ENCODE measurements around the gene PLD2.

The PLD2 gene

DNA sequence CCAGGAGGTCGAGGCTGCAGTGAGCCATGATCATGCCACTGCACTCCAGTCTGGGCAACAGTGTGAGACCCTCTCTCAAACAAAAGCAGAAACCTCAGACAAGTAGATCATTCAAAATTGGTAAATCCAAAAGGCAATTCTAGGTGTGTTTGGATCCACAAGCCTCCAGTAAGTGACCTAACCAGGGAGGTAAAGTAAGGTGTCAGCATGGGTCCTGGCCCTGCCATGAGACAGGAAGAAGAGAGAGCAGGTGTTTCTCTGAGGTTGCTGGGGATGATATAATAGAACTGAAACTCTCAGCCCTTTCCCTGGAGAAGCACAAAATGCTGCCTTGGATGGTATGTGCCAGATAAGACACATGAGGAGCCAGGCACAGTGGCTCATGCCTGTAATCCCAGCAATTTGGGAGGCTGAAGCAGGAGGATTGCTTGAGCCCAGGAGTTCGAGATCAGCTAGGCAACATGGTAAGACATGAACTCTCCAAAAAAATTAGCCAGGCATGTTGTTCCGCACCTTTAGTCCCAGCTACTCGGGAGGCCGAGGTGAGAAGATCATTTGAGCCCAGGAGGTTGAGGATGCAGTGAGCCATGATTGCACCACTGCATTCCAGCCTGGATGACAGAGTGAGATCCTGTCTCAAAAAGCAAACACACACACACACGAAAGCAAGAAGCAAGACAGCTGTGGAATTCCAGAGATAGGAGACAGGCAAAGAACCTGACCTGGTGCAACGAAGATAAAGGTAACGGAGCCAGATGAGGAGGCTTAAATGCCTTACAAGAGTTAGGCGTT lies 28.8 kb upstream of the PLD2 start:
- H3K9ac ChIP-seq (ENCODE audit: low read length in 5 of 5) = no peak overlapping the region
- H3K27me3 ChIP-seq (ENCODE audit: control insufficient read depth in 5 of 5, insufficient read depth in 4 of 5, low read length in 5 of 5) = peaks cover 6 to 16% (median 10%) of the 10 kb centered on the region in 5 donors
- H3K36me3 ChIP-seq (ENCODE audit: control insufficient read depth in 5 of 5, insufficient read depth in 5 of 5, low read length in 5 of 5) = no peaks in the 10 kb centered on the region
- no peak overlapping the region for H3K27ac ChIP-seq (ENCODE audit: low read depth, low read length)
- H3K9me3 ChIP-seq (ENCODE audit: control insufficient read depth in 5 of 5, low read length in 5 of 5) = no peaks in the 10 kb centered on the region
- no peak overlapping the region for H3K4me3 ChIP-seq (ENCODE audit: low read depth in 1 of 5, low read length in 5 of 5)
- peaks cover 0 to 4% (median 0%) of the 10 kb centered on the region in 5 donors for H3K4me1 ChIP-seq (ENCODE audit: control insufficient read depth in 5 of 5, insufficient read depth in 5 of 5, low read length in 5 of 5)

DNA sequence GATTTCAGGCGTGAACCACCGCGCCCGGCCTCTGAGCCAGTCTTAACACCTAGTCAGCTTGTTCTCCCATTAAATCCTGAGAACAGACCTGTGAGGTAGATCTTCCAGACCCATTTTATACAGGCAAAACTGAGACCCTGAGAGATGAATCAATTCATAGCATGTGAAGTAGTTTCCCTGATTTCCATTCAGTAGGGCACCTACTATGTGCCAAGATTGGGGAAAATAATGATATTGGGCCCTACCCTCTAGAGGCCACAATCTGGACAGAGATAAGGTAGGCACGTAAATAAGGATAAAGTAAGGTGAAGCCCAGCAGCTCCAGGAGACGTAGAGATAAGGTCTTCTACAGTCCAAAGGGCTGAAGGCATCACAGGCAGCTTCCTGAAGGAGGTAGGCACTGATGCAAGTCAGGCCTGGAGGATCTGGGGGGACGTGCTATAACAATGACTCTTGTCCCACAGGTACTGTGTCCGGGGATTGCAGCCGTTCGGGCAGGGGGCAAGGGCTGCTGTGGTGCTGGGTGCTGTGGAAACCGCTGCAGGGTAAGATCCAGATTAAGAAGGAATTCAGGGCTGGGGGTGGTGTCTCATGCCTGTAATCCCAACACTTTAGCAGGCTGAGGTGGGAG lies 26.5 kb upstream of the PLD2 start:
- Histone ChIP-seq H3K9ac (ENCODE audit: low read length in 5 of 5) (no peak overlapping the region), H3K4me1 (ENCODE audit: control insufficient read depth in 5 of 5, insufficient read depth in 5 of 5, low read length in 5 of 5) (peaks cover 0 to 9% (median 4%) of the 10 kb centered on the region in 5 donors), H3K9me3 (ENCODE audit: control insufficient read depth in 5 of 5, low read length in 5 of 5) (no peaks in the 10 kb centered on the region), H3K4me3 (ENCODE audit: low read depth in 1 of 5, low read length in 5 of 5) (no peak overlapping the region), H3K27me3 (ENCODE audit: control insufficient read depth in 5 of 5, insufficient read depth in 4 of 5, low read length in 5 of 5) (peaks cover 10 to 26% (median 17%) of the 10 kb centered on the region in 5 donors), H3K27ac (ENCODE audit: low read depth, low read length) (no peak overlapping the region), H3K36me3 (ENCODE audit: control insufficient read depth in 5 of 5, insufficient read depth in 5 of 5, low read length in 5 of 5) (no peaks in the 10 kb centered on the region)

DNA sequence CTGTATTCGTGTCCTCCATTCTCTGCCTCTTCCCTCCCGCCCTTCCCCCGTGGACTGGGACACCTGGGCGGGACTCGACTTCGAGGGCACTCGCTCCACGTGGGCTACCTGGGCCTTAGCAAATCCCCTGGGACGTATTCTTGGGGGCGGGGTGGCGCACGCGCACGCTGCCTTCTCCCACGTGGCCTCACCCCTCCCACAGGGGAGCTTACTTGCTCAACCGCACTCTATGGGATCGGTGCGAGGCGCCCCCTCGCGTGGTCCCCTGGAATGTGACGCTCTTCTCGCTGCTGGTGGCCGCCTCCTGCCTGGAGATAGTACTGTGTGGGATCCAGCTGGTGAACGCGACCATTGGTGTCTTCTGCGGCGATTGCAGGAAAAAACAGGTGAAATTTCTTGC lies 24.3 kb upstream of the PLD2 start:
- Histone ChIP-seq H3K4me1 (ENCODE audit: control insufficient read depth in 5 of 5, insufficient read depth in 5 of 5, low read length in 5 of 5) (peaks cover 2 to 31% (median 25%) of the 10 kb centered on the region in 5 donors), H3K27ac (ENCODE audit: low read depth, low read length) (no peak overlapping the region), H3K9ac (ENCODE audit: low read length in 5 of 5) (no peak overlapping the region), H3K9me3 (ENCODE audit: control insufficient read depth in 5 of 5, low read length in 5 of 5) (no peaks in the 10 kb centered on the region), H3K27me3 (ENCODE audit: control insufficient read depth in 5 of 5, insufficient read depth in 4 of 5, low read length in 5 of 5) (peaks cover 19 to 36% (median 21%) of the 10 kb centered on the region in 5 donors), H3K36me3 (ENCODE audit: control insufficient read depth in 5 of 5, insufficient read depth in 5 of 5, low read length in 5 of 5) (no peaks in the 10 kb centered on the region), H3K4me3 (ENCODE audit: low read depth in 1 of 5, low read length in 5 of 5) (no peak overlapping the region)

DNA sequence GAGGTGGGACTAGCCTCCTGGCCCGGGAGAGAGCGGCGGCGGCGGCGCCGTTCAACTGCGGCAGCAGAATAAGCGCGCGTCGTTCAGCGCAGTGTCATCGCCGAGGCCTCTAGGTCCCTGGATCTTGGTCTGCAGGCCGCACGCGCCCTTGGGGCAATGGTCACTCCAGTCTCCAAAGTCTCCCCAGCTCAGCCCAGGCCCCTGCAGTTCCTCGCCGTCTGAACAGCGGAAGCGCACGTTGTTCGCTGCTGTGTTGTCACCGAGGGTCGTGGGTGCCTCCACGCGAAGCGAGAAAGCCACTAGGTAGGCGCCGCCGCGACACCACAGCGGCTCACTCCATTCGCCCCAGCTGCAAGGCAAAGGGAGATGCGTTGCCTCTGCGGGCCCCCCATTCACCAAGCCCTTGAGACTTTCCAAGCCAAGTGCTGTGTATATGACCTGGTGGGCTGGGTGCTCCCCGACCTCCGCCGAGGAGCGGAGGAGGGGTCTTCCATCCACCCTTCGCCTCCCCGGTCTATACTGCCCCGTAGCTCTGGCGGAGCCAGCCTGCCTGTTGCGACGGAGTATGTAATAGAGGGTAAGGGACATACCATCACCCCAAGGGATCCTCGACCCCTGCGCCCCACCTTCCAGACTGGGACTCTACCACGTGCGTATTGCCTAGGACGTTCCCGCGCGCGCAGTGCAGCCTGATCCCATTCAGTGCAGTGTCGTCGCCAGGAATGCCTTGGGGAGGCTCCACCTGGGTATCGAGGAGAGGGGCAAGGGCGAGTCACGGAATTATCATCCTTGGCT lies 21.4 kb upstream of the PLD2 start:
- no peaks in the 10 kb centered on the region for H3K9me3 ChIP-seq (ENCODE audit: control insufficient read depth in 5 of 5, low read length in 5 of 5)
- peaks cover 4 to 55% (median 45%) of the 10 kb centered on the region in 5 donors for H3K4me1 ChIP-seq (ENCODE audit: control insufficient read depth in 5 of 5, insufficient read depth in 5 of 5, low read length in 5 of 5)
- H3K27me3 ChIP-seq (ENCODE audit: control insufficient read depth in 5 of 5, insufficient read depth in 4 of 5, low read length in 5 of 5) = peaks cover 19 to 32% (median 21%) of the 10 kb centered on the region in 5 donors
- H3K9ac ChIP-seq (ENCODE audit: low read length in 5 of 5) = peak overlapping the region in 2 of 5 donors; percentile 22 to 46
- no peaks in the 10 kb centered on the region for H3K36me3 ChIP-seq (ENCODE audit: control insufficient read depth in 5 of 5, insufficient read depth in 5 of 5, low read length in 5 of 5)
- no peak overlapping the region for H3K27ac ChIP-seq (ENCODE audit: low read depth, low read length)
- peak overlapping the region in 4 of 5 donors; percentile 37 to 58 (median 52) for H3K4me3 ChIP-seq (ENCODE audit: low read depth in 1 of 5, low read length in 5 of 5)

DNA sequence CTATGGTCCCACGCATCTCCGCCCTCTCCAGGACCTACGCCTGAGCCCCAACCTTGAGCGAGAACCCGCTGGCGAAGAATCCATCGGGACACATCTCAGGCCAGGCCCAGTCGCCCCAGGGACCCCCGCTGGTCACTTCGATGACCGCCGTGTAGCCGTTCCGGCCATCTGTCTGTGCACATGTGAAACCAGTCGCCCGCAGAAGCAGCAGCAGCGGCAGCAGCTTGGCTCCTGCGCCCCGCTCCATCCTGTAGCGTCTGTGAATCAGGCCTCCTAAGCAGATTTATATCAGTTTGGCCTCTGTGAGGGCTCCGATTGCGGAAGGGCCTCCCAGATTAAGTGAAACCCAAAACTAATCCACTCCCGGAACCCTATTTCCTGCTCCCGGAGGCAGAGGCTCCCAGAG lies 20.8 kb upstream of the PLD2 start, which contains the start of gene VMO1:
TSS of gene VMO1 (minus strand) at position 259 of the 406 bp plus-strand sequence. CDS start at position 247, 12 bp downstream.
- no peaks in the 10 kb centered on the region for H3K9me3 ChIP-seq (ENCODE audit: control insufficient read depth in 5 of 5, low read length in 5 of 5)
- H3K27ac ChIP-seq (ENCODE audit: low read depth, low read length) = no peak within 1 kb of the TSS
- H3K36me3 ChIP-seq (ENCODE audit: control insufficient read depth in 5 of 5, insufficient read depth in 5 of 5, low read length in 5 of 5) = no peaks in the 10 kb centered on the region
- H3K9ac ChIP-seq (ENCODE audit: low read length in 5 of 5) = peak within 1 kb of the TSS in 3 of 5 donors; percentile 32 to 53 (median 46)
- H3K27me3 ChIP-seq (ENCODE audit: control insufficient read depth in 5 of 5, insufficient read depth in 4 of 5, low read length in 5 of 5) = peaks cover 19 to 30% (median 21%) of the 10 kb centered on the region in 5 donors
- H3K4me3 ChIP-seq (ENCODE audit: low read depth in 1 of 5, low read length in 5 of 5) = peak within 1 kb of the TSS; percentile 22 to 58 (median 51)
- peaks cover 7 to 59% (median 48%) of the 10 kb centered on the region in 5 donors for H3K4me1 ChIP-seq (ENCODE audit: control insufficient read depth in 5 of 5, insufficient read depth in 5 of 5, low read length in 5 of 5)

DNA sequence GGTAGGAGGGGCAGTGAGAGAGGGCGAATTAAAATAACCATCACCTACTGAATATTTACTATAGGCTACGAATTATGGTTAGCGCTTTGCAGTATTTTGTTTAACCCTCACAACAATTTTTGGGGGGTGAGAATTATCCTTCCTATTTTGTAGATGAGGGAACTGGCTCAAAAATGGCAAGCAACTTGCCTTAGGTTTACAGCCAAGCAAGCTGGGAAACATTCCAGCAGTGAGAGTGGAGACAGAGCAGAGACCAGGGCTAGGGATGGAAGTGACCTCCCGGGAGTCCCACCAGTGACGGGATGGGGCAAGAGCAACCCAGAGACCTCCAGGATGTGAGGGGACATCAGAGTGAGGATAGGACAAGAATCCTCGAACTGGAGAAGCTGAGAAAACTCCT lies 20.4 kb upstream of the PLD2 start:
- Histone ChIP-seq H3K4me3 (ENCODE audit: low read depth in 1 of 5, low read length in 5 of 5) (peak overlapping the region in 4 of 5 donors; percentile 22 to 58 (median 52)), H3K27me3 (ENCODE audit: control insufficient read depth in 5 of 5, insufficient read depth in 4 of 5, low read length in 5 of 5) (peaks cover 19 to 30% (median 21%) of the 10 kb centered on the region in 5 donors), H3K9me3 (ENCODE audit: control insufficient read depth in 5 of 5, low read length in 5 of 5) (no peaks in the 10 kb centered on the region), H3K36me3 (ENCODE audit: control insufficient read depth in 5 of 5, insufficient read depth in 5 of 5, low read length in 5 of 5) (no peaks in the 10 kb centered on the region), H3K9ac (ENCODE audit: low read length in 5 of 5) (peak overlapping the region in 3 of 5 donors; percentile 32 to 53 (median 46)), H3K27ac (ENCODE audit: low read depth, low read length) (no peak overlapping the region), H3K4me1 (ENCODE audit: control insufficient read depth in 5 of 5, insufficient read depth in 5 of 5, low read length in 5 of 5) (peaks cover 7 to 59% (median 48%) of the 10 kb centered on the region in 5 donors)

DNA sequence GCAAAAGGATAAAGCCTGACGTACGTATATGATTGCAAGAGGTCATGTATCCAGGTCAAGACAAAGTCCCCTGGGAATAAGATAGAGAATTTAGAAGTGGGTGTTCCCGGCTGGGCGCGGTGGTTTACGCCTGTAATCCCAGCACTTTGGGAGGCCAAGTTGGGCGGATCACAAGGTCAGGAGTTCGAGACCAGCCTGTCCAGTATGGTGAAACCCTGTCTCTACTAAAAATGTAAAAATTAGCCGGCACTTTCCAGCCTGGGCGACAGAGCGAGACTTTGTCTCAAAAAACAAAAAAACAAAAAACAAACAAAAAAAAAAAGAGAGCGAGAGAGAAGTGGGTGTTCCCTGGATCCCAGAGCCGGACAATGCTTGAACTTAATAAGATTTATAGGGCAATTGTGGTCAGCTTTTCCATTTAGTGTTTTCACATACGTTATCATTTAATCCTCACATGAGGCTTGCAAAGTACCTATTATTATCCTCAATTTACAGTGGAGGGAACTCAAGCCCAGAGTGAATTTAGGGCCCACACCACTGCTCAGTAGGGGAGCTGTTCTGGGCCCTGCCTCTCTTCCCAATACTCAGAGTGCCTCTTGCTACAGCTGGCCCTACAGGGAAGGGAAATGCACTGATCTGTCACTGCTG lies 18.7 kb upstream of the PLD2 start:
- Histone ChIP-seq H3K9me3 (ENCODE audit: control insufficient read depth in 5 of 5, low read length in 5 of 5) (no peaks in the 10 kb centered on the region), H3K36me3 (ENCODE audit: control insufficient read depth in 5 of 5, insufficient read depth in 5 of 5, low read length in 5 of 5) (no peaks in the 10 kb centered on the region), H3K9ac (ENCODE audit: low read length in 5 of 5) (no peak overlapping the region), H3K4me1 (ENCODE audit: control insufficient read depth in 5 of 5, insufficient read depth in 5 of 5, low read length in 5 of 5) (peaks cover 7 to 55% (median 48%) of the 10 kb centered on the region in 5 donors), H3K27me3 (ENCODE audit: control insufficient read depth in 5 of 5, insufficient read depth in 4 of 5, low read length in 5 of 5) (peaks cover 8 to 18% (median 15%) of the 10 kb centered on the region in 5 donors), H3K4me3 (ENCODE audit: low read depth in 1 of 5, low read length in 5 of 5) (peak overlapping the region in 3 of 5 donors; percentile 75 to 78 (median 77)), H3K27ac (ENCODE audit: low read depth, low read length) (no peak overlapping the region)

DNA sequence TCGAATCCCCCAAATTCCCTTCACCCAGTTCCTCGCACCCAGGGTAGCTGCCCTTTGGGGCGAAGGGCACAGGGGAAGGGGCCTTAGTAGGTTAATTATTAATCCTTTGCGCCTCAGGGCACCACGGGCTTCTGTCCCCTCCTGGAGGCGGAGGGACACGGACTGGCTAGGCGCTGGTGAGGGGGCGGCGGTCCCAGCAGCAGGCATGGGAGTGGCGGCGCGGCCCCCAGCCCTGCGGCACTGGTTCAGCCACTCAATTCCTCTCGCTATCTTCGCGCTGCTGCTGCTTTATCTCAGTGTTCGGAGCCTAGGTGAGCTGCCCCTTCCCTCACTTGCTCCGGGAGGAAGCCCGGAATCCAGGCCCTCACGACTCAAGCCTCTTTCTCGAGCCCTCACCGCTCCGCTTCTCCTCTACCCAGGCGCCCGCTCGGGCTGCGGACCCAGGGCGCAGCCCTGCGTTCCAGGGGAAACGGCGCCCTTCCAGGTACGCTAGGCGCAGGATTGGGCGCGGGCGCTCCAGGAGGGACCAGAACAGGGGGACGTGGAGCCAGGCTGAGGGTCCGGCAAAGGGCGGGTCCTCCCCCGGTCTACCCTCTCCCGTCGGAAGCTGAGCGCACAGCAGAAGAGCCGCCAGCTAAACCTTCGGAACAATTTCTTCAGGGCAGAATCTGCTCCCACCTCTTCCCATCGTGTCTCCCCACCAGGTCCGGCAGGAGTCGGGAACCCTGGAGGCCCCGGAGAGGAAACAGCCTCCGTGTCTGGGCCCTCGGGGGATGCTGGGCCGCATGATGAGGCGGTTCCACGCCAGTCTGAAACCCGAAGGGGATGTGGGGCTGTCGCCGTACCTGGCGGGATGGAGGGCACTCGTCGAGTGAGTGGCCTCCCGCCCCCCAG lies 17.9 kb upstream of the PLD2 start, which contains the start of gene GLTPD2:
TSS of gene GLTPD2 (plus strand) at position 158 of the 894 bp plus-strand sequence. CDS start at position 206, 48 bp downstream.
- peak within 1 kb of the TSS in 4 of 5 donors; percentile 78 to 83 (median 81) for H3K9ac ChIP-seq (ENCODE audit: low read length in 5 of 5)
- H3K36me3 ChIP-seq (ENCODE audit: control insufficient read depth in 5 of 5, insufficient read depth in 5 of 5, low read length in 5 of 5) = no peaks in the 10 kb centered on the region
- H3K9me3 ChIP-seq (ENCODE audit: control insufficient read depth in 5 of 5, low read length in 5 of 5) = no peaks in the 10 kb centered on the region
- H3K27me3 ChIP-seq (ENCODE audit: control insufficient read depth in 5 of 5, insufficient read depth in 4 of 5, low read length in 5 of 5) = peaks cover 8 to 15% (median 13%) of the 10 kb centered on the region in 5 donors
- peak within 1 kb of the TSS; percentile 63 for H3K27ac ChIP-seq (ENCODE audit: low read depth, low read length)
- peak within 1 kb of the TSS in 4 of 5 donors; percentile 57 to 78 (median 76) for H3K4me3 ChIP-seq (ENCODE audit: low read depth in 1 of 5, low read length in 5 of 5)
- H3K4me1 ChIP-seq (ENCODE audit: control insufficient read depth in 5 of 5, insufficient read depth in 5 of 5, low read length in 5 of 5) = peaks cover 7 to 55% (median 48%) of the 10 kb centered on the region in 5 donors

Measured in subcutaneous abdominal adipose tissue (tissue), 5 donors.